ENCODE results near the gene ZNF668. TPM values are rescaled to one million over a fixed set of nuclear protein-coding genes. Genes with fewer than 3 reads are reported as not detected.

The ZNF668 gene
- 3.9 and 4.7 TPM in 2 replicates for polyA plus RNA-seq (2011; rRNA removed)
- polyA plus RNA-seq (2012; cell fraction: cytosol; rRNA removed) = 8.8 and 13.3 TPM in 2 replicates
- 17.2 and 23.5 TPM in 2 replicates for polyA plus RNA-seq (2012; cell fraction: nucleus; rRNA removed)
- 9.8 to 10.7 TPM (median 10.7 TPM) in 3 replicates for polyA plus RNA-seq (2017; fragmentation: RNase III; extraction: RNeasy Plus Mini Kit Qiagen cat#74134 plus additional on column Dnase treatment)
- polyA minus RNA-seq (2011; rRNA and poly(A)+ RNA removed) = 9.3 and 11.8 TPM in 2 replicates

GRCh38 chr16:31073970-31074813 is at the start of gene ZNF668, which contains the start of gene ZNF646:
Gene ZNF668 (minus strand): TSS chr16:31074240. CDS start chr16:31064459, 9,781 bp downstream.
Gene ZNF646 (plus strand): TSS chr16:31074422. CDS start chr16:31076325, 1,903 bp downstream.
- TF ChIP-seq, protein P1, sequence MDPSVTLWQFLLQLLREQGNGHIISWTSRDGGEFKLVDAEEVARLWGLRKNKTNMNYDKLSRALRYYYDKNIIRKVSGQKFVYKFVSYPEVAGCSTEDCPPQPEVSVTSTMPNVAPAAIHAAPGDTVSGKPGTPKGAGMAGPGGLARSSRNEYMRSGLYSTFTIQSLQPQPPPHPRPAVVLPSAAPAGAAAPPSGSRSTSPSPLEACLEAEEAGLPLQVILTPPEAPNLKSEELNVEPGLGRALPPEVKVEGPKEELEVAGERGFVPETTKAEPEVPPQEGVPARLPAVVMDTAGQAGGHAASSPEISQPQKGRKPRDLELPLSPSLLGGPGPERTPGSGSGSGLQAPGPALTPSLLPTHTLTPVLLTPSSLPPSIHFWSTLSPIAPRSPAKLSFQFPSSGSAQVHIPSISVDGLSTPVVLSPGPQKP (IDR thresholded peaks at IDR 0.05; ENCODE audit: low read depth, low read length) = no peak
- TF ChIP-seq CHD4 (IDR thresholded peaks at IDR 0.05; ENCODE audit: borderline replicate concordance) (no peak), SMC3 (IDR thresholded peaks at IDR 0.05) (no peak), BHLHE40 (IDR thresholded peaks at IDR 0.05; ENCODE audit: low read depth, low read length) (no peak), PHF8 (IDR thresholded peaks at IDR 0.05; ENCODE audit: borderline replicate concordance, low read depth) (peak; percentile 59; the same call in 1 of the 2 replicates), BCL3 (IDR thresholded peaks at IDR 0.05) (peak; percentile 78; the same call in 1 of the 3 replicates), HOXB13 (CRISPR knock-in tag; IDR thresholded peaks at IDR 0.05; ENCODE audit: low read depth) (no peak), ZNF302 (CRISPR knock-in tag; IDR thresholded peaks at IDR 0.05) (no peak), JUNB (IDR thresholded peaks at IDR 0.05) (no peak), REST (IDR thresholded peaks at IDR 0.05) (peak; percentile 25; the same call in 1 of the 2 replicates), POLR2A (IDR thresholded peaks at IDR 0.05; ENCODE audit: low read length) (peak; percentile 69), FOXS1 (CRISPR knock-in tag; IDR thresholded peaks at IDR 0.05) (no peak), FOSB (CRISPR knock-in tag; IDR thresholded peaks at IDR 0.05) (peak; percentile 35; the same call in 1 of the 2 replicates), MYC (IDR thresholded peaks at IDR 0.05; ENCODE audit: borderline replicate concordance, low read length) (0 out of 2 replicates have a peak, but pooled peaks have one; percentile 41), ATOH8 (CRISPR knock-in tag; IDR thresholded peaks at IDR 0.05; ENCODE audit: low read depth) (no peak), HMGXB4 (CRISPR knock-in tag; IDR thresholded peaks at IDR 0.05; ENCODE audit: borderline replicate concordance) (no peak), KDM5A (IDR thresholded peaks at IDR 0.05) (peak; percentile 40), JUN (IDR thresholded peaks at IDR 0.05) (peak; percentile 65 to 86; a peak in 4 of 5 replicates)
- TF ChIP-seq, protein P2, sequence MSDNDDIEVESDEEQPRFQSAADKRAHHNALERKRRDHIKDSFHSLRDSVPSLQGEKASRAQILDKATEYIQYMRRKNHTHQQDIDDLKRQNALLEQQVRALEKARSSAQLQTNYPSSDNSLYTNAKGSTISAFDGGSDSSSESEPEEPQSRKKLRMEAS (IDR thresholded peaks at IDR 0.05) = peak; percentile 82

More at GRCh38 chr16:31073970-31074813, at the start of gene ZNF668, which contains the start of gene ZNF646:
- no peaks in the 10 kb centered on the region for H3K9me3 ChIP-seq
- peak within 1 kb of the TSS; percentile 98 for H3K27ac ChIP-seq
- DNase-seq (ENCODE audit: low read depth in 1 of 2, low spot score in 1 of 2) (peak; percentile 99 to 100), FAIRE-seq (peak; percentile 73), ATAC-seq (peak; percentile 91 to 92)
- H3K4me2 ChIP-seq = peak within 1 kb of the TSS; percentile 95
- H3K4me3 ChIP-seq = peak within 1 kb of the TSS; percentile 90
- ChIA-PET POLR2A (interaction anchor here (0.5 to 2.4 kb wide), 26 partner anchors 8 to 386 kb away, joined by 3 to 32 read pairs (median 6); partner anchors contain the start of genes ARMC5, FUS, HSD3B7 and KAT8), CTCF (interaction anchor here (0.8 to 3.6 kb wide), 11 partner anchors 9 to 120 kb away, joined by 3 to 21 read pairs (median 4); partner anchors contain the start of gene HSD3B7)
- peaks cover 19% of the 10 kb centered on the region for H3K4me1 ChIP-seq
- 2% methylated on average over 45 of the region's 48 CpGs for WGBS (ENCODE audit: missing lambda C conversion rate)
